ENCODE data around the gene SPECC1.

DNA sequence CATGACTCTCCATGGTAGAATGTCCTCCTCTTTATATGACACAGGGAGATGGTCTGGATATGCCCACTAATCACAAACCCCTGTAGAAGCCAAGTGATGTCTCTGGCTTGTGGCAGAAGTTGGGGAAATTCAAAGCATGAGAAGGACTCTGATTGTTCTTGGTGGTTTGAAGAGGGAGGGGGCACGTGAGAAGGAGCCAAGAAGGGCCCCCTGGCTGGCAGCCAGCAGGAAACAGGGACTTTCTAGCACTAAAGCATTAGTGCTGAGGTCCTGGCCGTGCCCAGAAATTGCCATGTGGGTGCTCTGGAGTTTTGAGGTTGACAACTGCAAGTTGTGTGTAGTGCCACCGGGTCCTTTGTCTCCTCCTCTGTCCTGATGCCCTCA is 258.3 kb downstream of the SPECC1 start:
- TF ChIP-seq, protein P1, sequence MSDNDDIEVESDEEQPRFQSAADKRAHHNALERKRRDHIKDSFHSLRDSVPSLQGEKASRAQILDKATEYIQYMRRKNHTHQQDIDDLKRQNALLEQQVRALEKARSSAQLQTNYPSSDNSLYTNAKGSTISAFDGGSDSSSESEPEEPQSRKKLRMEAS (IDR thresholded peaks at IDR 0.05) = no peak
- TF ChIP-seq CTCF (IDR thresholded peaks at IDR 0.05 in 2 of 3, conservative IDR thresholded peaks at IDR 0.05 in 1 of 3; ENCODE audit: borderline replicate concordance in 1 of 3, insufficient read depth in 1 of 3, low read depth in 2 of 3, low read length in 2 of 3) = no peak
- TF ChIP-seq EZH2 (IDR thresholded peaks at IDR 0.05) = no peak
- TF ChIP-seq EGR1 (IDR thresholded peaks at IDR 0.05; ENCODE audit: low read depth) = no peak
- no peak for TF ChIP-seq ELF1 (IDR thresholded peaks at IDR 0.05; ENCODE audit: borderline replicate concordance, low read depth)
- no peak for TF ChIP-seq POLR2A (IDR thresholded peaks at IDR 0.05; ENCODE audit: borderline replicate concordance, extremely low read depth, insufficient read depth, insufficient read length)
- no peak for TF ChIP-seq POLR2AphosphoS5 (IDR thresholded peaks at IDR 0.05; ENCODE audit: low read depth, low read length)
- TF ChIP-seq CBX3 (IDR thresholded peaks at IDR 0.05; ENCODE audit: low read depth) = no peak
- TF ChIP-seq REST (IDR thresholded peaks at IDR 0.05; ENCODE audit: low read depth) = no peak

All from HCT116 (cell line).